Epithelial cell of prostate (primary cell): ENCODE measurements around the gene HEMGN.

Source experiments
- DNase-seq: peaks from one replicate; pipeline ENCODE4 v3.0.0-alpha.2; 2011; ENCODE audit warnings: low read depth, low spot score
- H3K27ac ChIP-seq: fragments of 450-650 bp; 2 replicates; pipeline ENCODE4 v1.5.1; 2017; ENCODE audit warnings: mild to moderate bottlenecking

The HEMGN gene

DNA sequence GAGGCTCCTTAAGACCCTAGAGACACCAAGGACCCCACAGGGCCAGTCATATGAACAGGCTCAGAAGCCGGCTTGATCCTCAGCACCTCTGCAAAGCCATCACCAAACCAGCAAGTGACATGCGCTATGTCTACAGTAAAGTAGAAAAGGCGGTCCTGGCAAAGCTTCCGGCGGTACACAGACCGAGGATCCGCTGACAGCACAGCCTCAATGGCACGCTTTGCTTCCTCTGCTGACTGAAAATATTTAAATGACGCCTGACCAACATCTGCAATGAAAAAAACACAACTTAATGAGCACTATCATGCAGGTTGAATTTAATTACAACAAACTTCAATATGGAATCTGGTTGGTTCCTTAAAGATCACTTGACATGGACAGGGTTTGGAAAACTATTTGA lies 33.2 kb downstream of the HEMGN start:
- no peak for DNase-seq
- no peak overlapping the region for H3K27ac ChIP-seq

DNA sequence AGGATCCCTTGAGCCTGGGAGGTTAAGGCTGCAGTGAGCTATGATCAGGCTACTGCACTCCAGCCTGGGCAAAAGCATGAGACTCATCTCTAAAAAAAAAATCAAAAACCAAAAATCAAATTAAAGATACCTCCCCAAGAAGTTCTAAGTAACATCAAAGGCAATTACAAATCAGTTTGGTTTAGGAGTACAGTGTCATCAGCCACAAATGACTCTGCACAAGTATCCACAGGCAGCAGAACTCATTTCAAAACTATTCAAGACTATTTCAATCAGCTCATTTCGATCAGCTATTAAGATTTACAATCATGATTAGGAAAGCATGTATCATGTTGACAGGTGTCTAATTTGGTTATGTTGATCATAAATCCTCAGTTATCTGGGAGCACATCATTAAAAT lies 34.8 kb downstream of the HEMGN start:
- H3K27ac ChIP-seq, result no peak overlapping the region

DNA sequence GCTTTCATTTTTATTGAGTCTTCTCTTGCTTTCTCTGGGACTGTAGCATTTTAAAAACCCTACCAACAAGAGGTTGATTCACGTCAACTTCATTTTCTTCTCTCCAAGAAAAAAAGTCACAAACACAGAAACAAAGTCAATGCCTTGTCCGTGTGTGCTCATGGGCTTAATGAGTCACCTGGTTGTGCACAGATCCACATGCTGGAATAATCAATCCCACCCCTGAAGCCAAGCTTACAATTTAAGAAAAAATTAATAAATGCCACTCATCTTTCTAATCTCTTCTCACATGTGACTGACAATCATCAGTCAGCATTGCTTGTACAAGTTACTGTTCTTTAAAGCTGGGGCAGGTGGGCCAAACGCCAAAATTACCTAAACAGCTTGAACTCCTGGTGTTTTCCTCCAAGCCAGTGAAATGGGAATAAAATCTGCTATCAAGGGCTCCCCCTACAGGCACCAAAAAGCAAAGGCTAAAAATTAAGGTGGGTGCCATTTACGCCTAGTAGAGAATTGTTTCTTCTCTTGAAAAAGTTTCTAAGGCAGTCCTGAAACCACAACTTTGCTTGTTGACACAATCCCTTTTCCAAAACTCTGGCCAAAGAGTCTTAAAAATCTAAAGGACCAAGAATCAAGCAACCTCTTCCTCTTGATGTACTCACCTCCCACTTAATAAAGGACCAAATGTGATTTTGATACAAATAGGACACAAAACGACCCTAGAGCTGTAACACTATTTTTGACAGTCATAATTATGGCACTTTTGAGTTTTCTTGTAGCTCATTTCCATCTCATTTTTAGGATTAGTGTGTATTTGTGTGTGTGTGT lies 37.0 kb downstream of the HEMGN start:
- DNase-seq, result no peak
- H3K27ac ChIP-seq, result no peak overlapping the region

More for the DNA sequence above, 34.8 kb downstream of the HEMGN start:
- DNase-seq, result no peak

DNA sequence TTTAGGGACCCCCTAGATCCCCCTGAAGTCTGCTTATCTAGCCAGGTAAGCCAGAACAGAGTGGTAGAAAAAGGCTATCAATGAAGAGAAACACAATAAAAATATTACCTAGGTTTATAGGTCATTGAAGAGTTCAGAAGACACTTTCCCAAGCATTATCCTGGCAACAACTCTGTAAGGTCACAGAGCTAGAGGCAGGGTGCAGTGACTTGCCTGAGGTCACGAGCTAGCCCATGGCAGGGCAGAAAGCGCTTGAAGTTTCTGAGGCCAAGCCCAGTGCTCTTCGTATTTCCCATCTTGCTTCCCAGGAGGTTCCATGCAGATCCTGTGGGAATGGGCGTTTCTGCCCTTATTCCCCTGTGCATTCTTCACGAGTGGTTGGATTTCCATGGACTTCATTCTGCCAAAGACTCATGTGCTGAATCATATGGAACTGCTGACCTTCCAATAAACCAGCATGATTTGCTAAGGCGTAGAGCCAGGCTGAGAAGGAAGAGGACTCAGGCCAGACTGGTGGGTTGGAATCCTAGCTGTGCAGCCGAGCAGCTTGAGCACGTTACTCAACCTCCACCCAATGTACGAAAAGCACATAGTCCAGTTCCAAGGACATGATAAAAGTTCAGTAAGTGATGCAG lies 37.8 kb downstream of the HEMGN start:
- no peak overlapping the region for H3K27ac ChIP-seq
- DNase-seq, result no peak

DNA sequence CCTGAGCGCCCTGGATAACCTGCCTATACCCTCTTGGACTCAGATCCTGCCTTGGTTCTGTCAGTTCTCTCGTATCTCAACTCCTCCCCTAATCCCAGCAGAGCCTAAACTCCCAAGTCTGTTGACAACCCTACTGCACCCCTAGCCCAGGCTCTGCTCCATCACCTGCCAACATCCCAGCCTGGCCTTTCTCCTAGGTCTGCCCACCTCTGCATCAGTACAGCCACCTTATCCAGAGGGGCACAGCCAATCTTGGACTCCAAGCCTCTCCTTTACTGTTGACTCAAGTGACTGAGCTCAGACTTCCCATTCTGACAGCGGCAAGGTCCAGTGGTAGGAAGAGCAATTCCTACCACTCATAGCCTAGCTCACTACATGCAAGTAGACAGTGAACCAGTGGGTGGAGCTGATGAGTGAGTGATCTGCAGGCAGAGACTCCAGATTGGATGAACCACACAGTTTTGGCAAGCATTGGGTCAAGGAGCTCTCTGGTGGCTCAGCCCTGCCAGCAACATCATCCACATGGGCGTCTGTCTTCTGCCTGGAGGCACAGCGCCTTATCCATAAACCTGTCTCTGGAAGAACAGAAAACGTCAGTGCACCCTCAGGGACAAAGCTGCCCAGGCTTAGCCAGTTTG lies 42.2 kb downstream of the HEMGN start:
- DNase-seq, result no peak
- no peak overlapping the region for H3K27ac ChIP-seq

DNA sequence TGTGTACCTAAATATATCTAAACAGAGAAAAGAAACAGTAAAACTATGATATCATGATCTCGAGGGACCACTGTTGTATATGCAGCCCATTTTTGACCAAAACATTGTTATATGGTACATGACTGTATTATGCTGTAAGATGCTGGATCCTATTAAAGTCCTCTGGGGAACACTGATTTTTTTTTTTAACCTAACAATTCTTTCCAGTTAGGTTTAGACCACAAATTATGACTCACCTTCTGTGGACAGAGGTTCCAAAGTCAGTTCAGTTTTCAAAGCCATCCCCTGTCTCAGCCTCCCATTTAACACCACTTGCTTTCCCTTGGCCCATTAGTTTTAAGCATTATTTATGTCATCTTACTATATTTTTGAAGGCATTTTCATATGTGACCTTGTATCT lies 42.8 kb downstream of the HEMGN start:
- no peak for DNase-seq
- H3K27ac ChIP-seq, result no peak overlapping the region

DNA sequence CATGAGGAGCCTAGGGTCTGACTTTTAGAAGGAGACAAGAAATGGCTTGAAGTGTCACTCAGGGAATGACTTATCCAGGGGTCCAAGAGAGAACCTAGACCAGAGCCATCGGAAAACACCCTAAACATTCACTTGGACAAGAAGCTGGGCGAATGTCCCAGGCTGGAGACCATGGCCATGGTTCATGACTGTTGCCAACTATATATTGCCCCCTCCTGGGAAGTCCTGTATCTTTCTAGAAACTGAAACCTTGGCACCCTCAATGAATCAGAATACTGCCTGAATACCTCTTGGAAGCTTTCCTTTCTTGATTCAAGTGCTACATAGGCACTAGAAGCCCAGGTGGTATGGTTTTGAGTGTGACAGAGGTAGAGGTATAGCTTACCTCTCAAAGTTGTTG lies 45.6 kb downstream of the HEMGN start:
- no peak overlapping the region for H3K27ac ChIP-seq
- no peak for DNase-seq

DNA sequence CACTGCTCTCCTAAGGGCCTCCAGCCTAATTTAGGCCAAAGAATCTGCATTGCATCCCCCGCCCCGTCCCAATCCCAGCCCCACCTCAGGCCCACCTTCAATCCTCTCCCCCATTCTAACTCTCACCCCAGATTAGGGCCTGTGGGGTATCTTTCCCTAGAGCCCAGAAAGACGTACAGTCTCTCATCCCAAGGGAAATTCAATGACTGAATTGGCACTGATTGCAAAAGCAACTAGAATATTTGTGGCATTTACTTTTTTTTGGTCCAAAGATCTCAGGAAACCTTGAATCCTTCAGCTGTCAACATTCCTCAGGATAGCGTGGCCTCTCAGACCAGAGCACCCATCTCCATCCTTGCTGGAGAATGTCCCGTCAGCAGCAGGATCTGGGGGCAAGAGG lies 46.2 kb downstream of the HEMGN start:
- no peak for DNase-seq
- no peak overlapping the region for H3K27ac ChIP-seq

DNA sequence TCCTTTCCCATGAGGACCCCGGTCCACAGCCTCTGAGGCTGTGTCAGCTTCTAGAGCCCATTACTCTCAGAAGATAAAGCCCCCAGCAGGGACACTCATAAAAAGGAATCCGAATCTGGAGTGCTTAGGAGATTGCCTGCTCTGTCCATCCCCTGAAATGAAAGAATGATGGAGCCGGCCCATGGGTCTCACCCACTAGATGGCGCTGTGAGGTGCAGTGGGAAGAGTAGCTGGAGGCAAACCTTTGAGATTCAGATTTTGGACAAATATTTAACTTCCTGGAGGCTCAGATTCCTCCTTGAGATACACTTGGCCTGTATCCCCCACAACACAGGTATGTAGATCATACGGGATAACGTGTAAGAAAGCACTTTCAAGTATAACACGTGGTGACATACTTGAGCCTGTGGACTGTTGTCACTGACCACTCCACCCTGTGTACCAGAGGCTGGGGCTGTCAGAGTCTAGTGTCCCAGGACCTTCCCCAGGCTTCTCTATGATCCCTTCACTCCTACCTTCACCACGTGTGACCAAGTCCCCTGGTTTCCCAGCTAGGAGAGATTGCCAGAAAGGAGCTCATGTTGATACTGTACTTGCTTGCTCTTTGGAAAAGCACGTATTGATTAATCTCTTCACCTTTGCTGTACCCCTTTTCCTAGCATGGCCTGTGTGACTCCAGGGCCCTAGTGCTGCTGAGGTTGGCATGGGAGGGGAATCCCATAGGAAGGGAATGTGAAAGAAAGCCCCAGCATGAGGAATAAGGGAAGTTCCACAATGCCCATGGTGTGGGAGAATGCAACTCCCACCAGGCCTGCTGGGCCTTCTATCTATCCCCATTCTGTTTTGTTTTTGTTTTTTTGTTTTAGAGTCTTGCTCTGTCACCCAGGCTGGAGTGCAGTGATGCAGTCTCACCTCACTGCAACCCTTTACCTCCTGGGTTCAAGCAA lies 47.8 kb downstream of the HEMGN start:
- DNase-seq, result no peak
- no peak overlapping the region for H3K27ac ChIP-seq

DNA sequence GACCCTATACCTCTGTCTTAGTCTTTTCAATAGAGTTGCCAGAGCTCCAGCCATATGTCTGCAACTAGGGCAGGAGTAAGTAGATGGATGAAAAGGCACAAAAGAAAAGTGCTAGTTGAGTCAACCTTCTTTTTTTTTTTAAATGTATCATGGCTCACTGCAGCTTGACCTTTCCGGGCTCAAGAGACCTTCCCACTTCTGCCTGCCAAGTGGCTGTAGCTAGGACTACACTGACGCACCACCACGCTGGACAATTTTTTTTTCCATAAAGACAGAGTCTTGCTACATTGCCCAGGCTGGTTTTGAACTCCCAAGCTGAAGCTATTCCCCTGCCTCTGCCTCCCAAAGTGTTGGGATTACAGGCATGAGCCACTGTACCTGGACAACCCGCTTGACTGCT lies 57.6 kb downstream of the HEMGN start:
- DNase-seq, result no peak
- no peak overlapping the region for H3K27ac ChIP-seq
